Endothelial cell of umbilical vein (primary cell): ENCODE data around the gene GPD2. TPM values are rescaled to one million over a fixed set of nuclear protein-coding genes. Genes with fewer than 3 reads are reported as not detected.

Experiments
- BruUV-seq: library from RNA; stranded (reverse); fragments of 400-500 nt; replicated peaks from 2 replicates; lab custom pipeline; 2021; lab: Mats Ljungman, UMichigan
- CTCF ChIA-PET: fragments of 300-600, 350-600 bp; sonication (Branson Sonifier 250); formaldehyde crosslinking; loops from one replicate; lab custom pipeline; 2021; ENCODE audit warnings: antibody characterized with exemption, inconsistent platforms; lab: Charles Lee
- POLR2A ChIA-PET: fragments of 300-600, 350-600 bp; sonication (Branson Sonifier 250); formaldehyde crosslinking; loops from one replicate; lab custom pipeline; 2021; ENCODE audit warnings: antibody characterized with exemption, inconsistent platforms; lab: Charles Lee
- DNase-seq: peaks from one replicate; pipeline ENCODE4 v3.0.0-alpha.2; 2011; ENCODE audit warnings: low read depth, low spot score
- FAIRE-seq: peaks from 2 replicates; lab custom pipeline; 2011; peaks lifted over from hg19 to GRCh38; lab: Jason Lieb, UNC
- H2AFZ ChIP-seq: 2 replicates; pipeline ENCODE4 v1.6.0; 2012; ENCODE audit warnings: low read depth, low read length, control low read depth, inconsistent platforms
- H3K27ac ChIP-seq: 2 replicates; pipeline ENCODE4 v1.5.1; 2011; ENCODE audit warnings: low read depth, mild to moderate bottlenecking, control low read depth, low read length, moderate library complexity; ENCODE audit not compliant: insufficient read depth
- H3K27me3 ChIP-seq, 2 experiments: 2 replicates each; pipeline versions ENCODE4 v1.6.0 to v1.6.1; 2011; ENCODE audit warnings: low read length in 2 of 2, mixed read lengths in 1 of 2; ENCODE audit not compliant: control insufficient read depth in 2 of 2, insufficient read depth in 2 of 2
- H3K36me3 ChIP-seq, 2 experiments: 2 replicates in 1 of 2; 3 replicates in 1 of 2; pipeline ENCODE4 v1.5.1; 2011; ENCODE audit warnings: low read length in 2 of 2, mild to moderate bottlenecking in 1 of 2, moderate library complexity in 1 of 2; ENCODE audit not compliant: control insufficient read depth in 2 of 2, insufficient read depth in 2 of 2; ENCODE audit errors: extremely low read depth in 1 of 2
- H3K4me1 ChIP-seq: 3 replicates; pipeline ENCODE4 v1.5.1; 2011; ENCODE audit warnings: mild to moderate bottlenecking, low read length; ENCODE audit not compliant: control insufficient read depth, insufficient read depth; ENCODE audit errors: extremely low read depth
- H3K4me2 ChIP-seq: 2 replicates; pipeline ENCODE4 v1.6.1; 2011; ENCODE audit warnings: low read length, control low read depth, mixed read lengths; ENCODE audit not compliant: insufficient read depth
- H3K4me3 ChIP-seq, 3 experiments: fragments of 200-600 bp in 1 of 3; sonication (generic), shearing (Covaris generic) in 1 of 3; replicated peaks in 1 of 3; 2 replicates each; pipeline ENCODE4 v1.5.1; 2011 to 2016; ENCODE audit warnings: control low read depth in 3 of 3, low read length in 3 of 3, mild to moderate bottlenecking in 2 of 3, inconsistent platforms in 1 of 3, low read depth in 1 of 3, moderate library complexity in 1 of 3; ENCODE audit not compliant: insufficient read depth in 1 of 3
- H3K79me2 ChIP-seq: 2 replicates; pipeline ENCODE4 v1.6.0; 2012; ENCODE audit warnings: low read length, inconsistent platforms; ENCODE audit not compliant: control insufficient read depth, insufficient read depth
- H3K9ac ChIP-seq: replicated peaks from 2 replicates; pipeline ENCODE3; 2011; ENCODE audit warnings: low read length, control low read depth; ENCODE audit not compliant: insufficient read depth; ENCODE audit errors: extremely low read depth
- H3K9me1 ChIP-seq: replicated peaks from 3 replicates; pipeline ENCODE4 v1.6.0; 2011; ENCODE audit warnings: mild to moderate bottlenecking, low read length; ENCODE audit not compliant: control insufficient read depth, insufficient read depth; ENCODE audit errors: extremely low read depth
- H3K9me3 ChIP-seq: replicated peaks from 2 replicates; pipeline ENCODE4 v1.5.1; 2012; ENCODE audit warnings: low read length, inconsistent platforms; ENCODE audit not compliant: control insufficient read depth, insufficient read depth
- H4K20me1 ChIP-seq: replicated peaks from 2 replicates; pipeline ENCODE3; 2011; ENCODE audit warnings: mild to moderate bottlenecking, low read length; ENCODE audit not compliant: control insufficient read depth, insufficient read depth; ENCODE audit errors: extremely low read depth
- EZH2 ChIP-seq: IDR thresholded peaks from 2 replicates; pipeline ENCODE4 v1.6.1; 2012; ENCODE audit warnings: borderline replicate concordance, low read depth, mild to moderate bottlenecking, moderate library complexity, low read length, inconsistent platforms; ENCODE audit not compliant: severe bottlenecking
- FOS ChIP-seq: IDR thresholded peaks from 2 replicates; pipeline ENCODE4 v1.6.1; 2011; ENCODE audit warnings: mild to moderate bottlenecking, low read length, moderate library complexity, borderline replicate concordance; ENCODE audit not compliant: insufficient read depth
- GATA2 ChIP-seq: IDR thresholded peaks from 2 replicates; pipeline ENCODE4 v1.7.0; 2011; ENCODE audit warnings: low read depth, mild to moderate bottlenecking, moderate library complexity, mixed read lengths, low read length; ENCODE audit not compliant: insufficient read length, insufficient read depth
- JUN ChIP-seq: IDR thresholded peaks from 2 replicates; pipeline ENCODE4 v1.6.1; 2011; ENCODE audit warnings: borderline replicate concordance, low read depth; ENCODE audit not compliant: insufficient read length, insufficient read depth
- MYC ChIP-seq: IDR thresholded peaks from one replicate; pipeline ENCODE4 v1.6.1; 2011; ENCODE audit warnings: mild to moderate bottlenecking, low read depth, low read length
- POLR2A ChIP-seq: IDR thresholded peaks from 2 replicates; pipeline ENCODE4 v1.6.1; 2012; ENCODE audit warnings: low read depth, mild to moderate bottlenecking, control low read depth, low read length
- POLR2AphosphoS5 ChIP-seq: IDR thresholded peaks from 2 replicates; pipeline ENCODE4 v1.6.1; 2012; ENCODE audit warnings: low read depth, mild to moderate bottlenecking, control low read depth, low read length, moderate library complexity; ENCODE audit not compliant: insufficient read depth
- dilution Hi-C: fragments of 300-500 bp; cut with MboI; formaldehyde crosslinking; loops from one replicate; pipeline ENCODE4 v1.15.0; 2019; ENCODE audit warnings: low sequenced_read_pairs; ENCODE audit not compliant: extremely low pct_ligation_motif_present
- intact Hi-C: fragments of 100-400 bp; cut with micrococcal nuclease; formaldehyde crosslinking; loops from one replicate; pipeline ENCODE4 v1.10.0; 2022
- polyA plus RNA-seq, 4 experiments: library from polyadenylated mRNA; depleted of rRNA in 3 of 4; stranded (reverse) in 3 of 4; unstranded in 1 of 4; fragments of >200 nt; gene quantifications; 2 replicates each; pipeline versions ENCODE4 v1.2.1 to v1.2.3, GENCODE V29; 2011 to 2012; ENCODE audit warnings: missing spikeins in 1 of 4
- total RNA-seq: library from RNA; stranded (reverse); gene quantifications from 2 replicates; pipeline ENCODE4 v1.2.3, GENCODE V29; 2021
- TF ChIP-seq, protein P1 (sequence below), 2 donors: IDR thresholded peaks; 1 replicate in 1 of 2; 2 replicates in 1 of 2; pipeline ENCODE4 v1.5.1; 2011; ENCODE audit warnings: low read length in 2 of 2, mild to moderate bottlenecking in 2 of 2, moderate library complexity in 2 of 2, control low read depth in 1 of 2, inconsistent platforms in 1 of 2, low read depth in 1 of 2; ENCODE audit not compliant: insufficient read depth in 1 of 2; ENCODE audit errors: extremely low read depth in 1 of 2
- TF ChIP-seq, protein P2 (sequence below): IDR thresholded peaks from 2 replicates; pipeline ENCODE4 v1.6.1; 2011; ENCODE audit not compliant: insufficient read depth, insufficient read length

Gene GPD2
- total and polyA plus RNA-seq, 2 donors (not counting 3 experiments of a cell fraction or from before 2014, with no cell fraction given): 6.6 to 37.0 TPM

DNA sequence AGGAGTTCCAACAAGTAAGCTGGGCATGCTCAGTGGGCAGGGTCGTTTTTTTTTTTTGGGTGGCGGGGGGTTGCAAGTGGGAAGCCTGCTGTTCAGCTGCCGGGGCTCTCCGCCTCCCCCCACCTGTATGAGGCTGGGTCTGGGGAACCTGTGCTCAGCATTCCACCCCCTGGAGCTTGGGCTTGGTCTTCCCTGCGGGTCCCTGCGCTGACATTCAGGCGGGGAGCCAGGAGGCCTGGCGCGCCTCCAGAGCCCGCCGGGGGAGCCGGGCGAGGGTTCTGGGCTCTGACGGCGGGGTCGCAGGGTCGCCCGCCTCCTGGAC, 822 bp upstream of the GPD2 start:
- Histone ChIP-seq H4K20me1 (no peaks in the 10 kb centered on the region), H3K4me2 (peak overlapping the region; percentile 81), H3K27ac (peak overlapping the region; percentile 92), H3K9ac (peak overlapping the region; percentile 92), H3K4me1 (peaks cover 24% of the 10 kb centered on the region), H3K27me3 (no peaks in the 10 kb centered on the region), H3K79me2 (peaks cover 2% of the 10 kb centered on the region), H3K4me3 (peak overlapping the region; percentile 40 to 58 (median 43)), H3K36me3 (no peaks in the 10 kb centered on the region), H3K9me1 (no peaks in the 10 kb centered on the region), H2AFZ (peak overlapping the region; percentile 91), H3K9me3 (no peaks in the 10 kb centered on the region)
- FAIRE-seq: no peak
- intact Hi-C loops (loop anchor here (5.0 kb wide), 1 partner anchor 747 kb away; no protein-coding TSS in a partner anchor), dilution Hi-C loops (no loop called here)
- ChIA-PET POLR2A (interaction anchor here (1.3 kb wide), 1 partner anchor 93 kb away, joined by 3 read pairs; no protein-coding TSS in a partner anchor), CTCF (interaction anchor here (0.7 to 1.0 kb wide), 4 partner anchors 29 to 1062 kb away, joined by 3 to 5 read pairs (median 4); no protein-coding TSS in a partner anchor)
- no peak for TF ChIP-seq POLR2A
- no peak for TF ChIP-seq GATA2
- TF ChIP-seq, protein P1, sequence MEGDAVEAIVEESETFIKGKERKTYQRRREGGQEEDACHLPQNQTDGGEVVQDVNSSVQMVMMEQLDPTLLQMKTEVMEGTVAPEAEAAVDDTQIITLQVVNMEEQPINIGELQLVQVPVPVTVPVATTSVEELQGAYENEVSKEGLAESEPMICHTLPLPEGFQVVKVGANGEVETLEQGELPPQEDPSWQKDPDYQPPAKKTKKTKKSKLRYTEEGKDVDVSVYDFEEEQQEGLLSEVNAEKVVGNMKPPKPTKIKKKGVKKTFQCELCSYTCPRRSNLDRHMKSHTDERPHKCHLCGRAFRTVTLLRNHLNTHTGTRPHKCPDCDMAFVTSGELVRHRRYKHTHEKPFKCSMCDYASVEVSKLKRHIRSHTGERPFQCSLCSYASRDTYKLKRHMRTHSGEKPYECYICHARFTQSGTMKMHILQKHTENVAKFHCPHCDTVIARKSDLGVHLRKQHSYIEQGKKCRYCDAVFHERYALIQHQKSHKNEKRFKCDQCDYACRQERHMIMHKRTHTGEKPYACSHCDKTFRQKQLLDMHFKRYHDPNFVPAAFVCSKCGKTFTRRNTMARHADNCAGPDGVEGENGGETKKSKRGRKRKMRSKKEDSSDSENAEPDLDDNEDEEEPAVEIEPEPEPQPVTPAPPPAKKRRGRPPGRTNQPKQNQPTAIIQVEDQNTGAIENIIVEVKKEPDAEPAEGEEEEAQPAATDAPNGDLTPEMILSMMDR (IDR thresholded peaks at IDR 0.05; ENCODE audit: extremely low read depth in 1 of 2, insufficient read depth in 1 of 2, low read depth in 1 of 2, low read length in 2 of 2): no peak
- TF ChIP-seq, protein P2, sequence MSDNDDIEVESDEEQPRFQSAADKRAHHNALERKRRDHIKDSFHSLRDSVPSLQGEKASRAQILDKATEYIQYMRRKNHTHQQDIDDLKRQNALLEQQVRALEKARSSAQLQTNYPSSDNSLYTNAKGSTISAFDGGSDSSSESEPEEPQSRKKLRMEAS: no peak
- TF ChIP-seq JUN: no peak
- no peak for TF ChIP-seq POLR2AphosphoS5
- TF ChIP-seq FOS: no peak
- TF ChIP-seq EZH2: no peak
- no peak for TF ChIP-seq MYC
- no peak for DNase-seq
- no TSS peak for BruUV-seq
